ENCODE data around the gene ZEB2.

ZEB2 gene

GRCh38 chr2:144519934-144520731 lies at the start of gene ZEB2:
Gene ZEB2 (minus strand): TSS chr2:144520119. CDS start chr2:144517350, 2,769 bp downstream.
- H3K4me1 ChIP-seq (ENCODE audit: control insufficient read depth, insufficient read depth, low read length), result peaks cover 31% of the 10 kb centered on the region
- H3K4me3 ChIP-seq (ENCODE audit: low read length), result peak within 1 kb of the TSS; percentile 90
- H3K27me3 ChIP-seq (replicated peaks; ENCODE audit: control insufficient read depth, insufficient read depth, low read length), result no peaks in the 10 kb centered on the region
- H3K9ac ChIP-seq (ENCODE audit: low read length), result peak within 1 kb of the TSS; percentile 99
- H3K36me3 ChIP-seq (ENCODE audit: control insufficient read depth, insufficient read depth, low read length, severe bottlenecking), result no peaks in the 10 kb centered on the region
- no peaks in the 10 kb centered on the region for H3K9me3 ChIP-seq (ENCODE audit: control insufficient read depth, low read length)
- DNase-seq (ENCODE audit: low read depth), result peak; percentile 94

GRCh38 chr2:144567745-144568144 lies 47.8 kb upstream of the ZEB2 start:
- DNase-seq (ENCODE audit: low read depth), result no peak
- H3K9me3 ChIP-seq (ENCODE audit: control insufficient read depth, low read length), result no peaks in the 10 kb centered on the region
- no peak overlapping the region for H3K4me3 ChIP-seq (ENCODE audit: low read length)
- H3K27me3 ChIP-seq (replicated peaks; ENCODE audit: control insufficient read depth, insufficient read depth, low read length), result no peaks in the 10 kb centered on the region
- no peaks in the 10 kb centered on the region for H3K4me1 ChIP-seq (ENCODE audit: control insufficient read depth, insufficient read depth, low read length)
- no peaks in the 10 kb centered on the region for H3K36me3 ChIP-seq (ENCODE audit: control insufficient read depth, insufficient read depth, low read length, severe bottlenecking)
- no peak overlapping the region for H3K9ac ChIP-seq (ENCODE audit: low read length)

GRCh38 chr2:144566448-144566847 lies 46.5 kb upstream of the ZEB2 start:
- Histone ChIP-seq H3K9ac (ENCODE audit: low read length) (no peak overlapping the region), H3K4me3 (ENCODE audit: low read length) (no peak overlapping the region), H3K36me3 (ENCODE audit: control insufficient read depth, insufficient read depth, low read length, severe bottlenecking) (no peaks in the 10 kb centered on the region), H3K9me3 (ENCODE audit: control insufficient read depth, low read length) (no peaks in the 10 kb centered on the region), H3K27me3 (replicated peaks; ENCODE audit: control insufficient read depth, insufficient read depth, low read length) (no peaks in the 10 kb centered on the region), H3K4me1 (ENCODE audit: control insufficient read depth, insufficient read depth, low read length) (no peaks in the 10 kb centered on the region)
- DNase-seq (ENCODE audit: low read depth), result no peak

GRCh38 chr2:144560251-144560650 lies 40.3 kb upstream of the ZEB2 start:
- Histone ChIP-seq H3K27me3 (replicated peaks; ENCODE audit: control insufficient read depth, insufficient read depth, low read length) (no peaks in the 10 kb centered on the region), H3K9me3 (ENCODE audit: control insufficient read depth, low read length) (no peaks in the 10 kb centered on the region), H3K4me3 (ENCODE audit: low read length) (no peak overlapping the region), H3K4me1 (ENCODE audit: control insufficient read depth, insufficient read depth, low read length) (no peaks in the 10 kb centered on the region), H3K9ac (ENCODE audit: low read length) (no peak overlapping the region), H3K36me3 (ENCODE audit: control insufficient read depth, insufficient read depth, low read length, severe bottlenecking) (no peaks in the 10 kb centered on the region)
- no peak for DNase-seq (ENCODE audit: low read depth)

GRCh38 chr2:144559681-144560080 lies 39.8 kb upstream of the ZEB2 start:
- no peaks in the 10 kb centered on the region for H3K9me3 ChIP-seq (ENCODE audit: control insufficient read depth, low read length)
- H3K27me3 ChIP-seq (replicated peaks; ENCODE audit: control insufficient read depth, insufficient read depth, low read length), result no peaks in the 10 kb centered on the region
- no peaks in the 10 kb centered on the region for H3K36me3 ChIP-seq (ENCODE audit: control insufficient read depth, insufficient read depth, low read length, severe bottlenecking)
- no peak overlapping the region for H3K4me3 ChIP-seq (ENCODE audit: low read length)
- H3K9ac ChIP-seq (ENCODE audit: low read length), result no peak overlapping the region
- H3K4me1 ChIP-seq (ENCODE audit: control insufficient read depth, insufficient read depth, low read length), result no peaks in the 10 kb centered on the region
- no peak for DNase-seq (ENCODE audit: low read depth)

- no peak for DNase-seq (ENCODE audit: low read depth)
- Histone ChIP-seq H3K9ac (ENCODE audit: low read length) (no peak overlapping the region), H3K4me3 (ENCODE audit: low read length) (no peak overlapping the region), H3K27me3 (replicated peaks; ENCODE audit: control insufficient read depth, insufficient read depth, low read length) (no peaks in the 10 kb centered on the region), H3K4me1 (ENCODE audit: control insufficient read depth, insufficient read depth, low read length) (peaks cover 2% of the 10 kb centered on the region), H3K36me3 (ENCODE audit: control insufficient read depth, insufficient read depth, low read length, severe bottlenecking) (no peaks in the 10 kb centered on the region), H3K9me3 (ENCODE audit: control insufficient read depth, low read length) (no peaks in the 10 kb centered on the region)
Measured at GRCh38 chr2:144559242-144559641, 39.3 kb upstream of the ZEB2 start.

- Histone ChIP-seq H3K4me1 (ENCODE audit: control insufficient read depth, insufficient read depth, low read length) (peaks cover 11% of the 10 kb centered on the region), H3K27me3 (replicated peaks; ENCODE audit: control insufficient read depth, insufficient read depth, low read length) (no peaks in the 10 kb centered on the region), H3K4me3 (ENCODE audit: low read length) (no peak overlapping the region), H3K9ac (ENCODE audit: low read length) (no peak overlapping the region), H3K9me3 (ENCODE audit: control insufficient read depth, low read length) (no peaks in the 10 kb centered on the region), H3K36me3 (ENCODE audit: control insufficient read depth, insufficient read depth, low read length, severe bottlenecking) (no peaks in the 10 kb centered on the region)
- no peak for DNase-seq (ENCODE audit: low read depth)
Measured at GRCh38 chr2:144554492-144555210, 34.7 kb upstream of the ZEB2 start.

GRCh38 chr2:144553379-144553778 lies 33.5 kb upstream of the ZEB2 start:
- Histone ChIP-seq H3K27me3 (replicated peaks; ENCODE audit: control insufficient read depth, insufficient read depth, low read length) (no peaks in the 10 kb centered on the region), H3K4me1 (ENCODE audit: control insufficient read depth, insufficient read depth, low read length) (peaks cover 11% of the 10 kb centered on the region), H3K4me3 (ENCODE audit: low read length) (no peak overlapping the region), H3K9ac (ENCODE audit: low read length) (no peak overlapping the region), H3K9me3 (ENCODE audit: control insufficient read depth, low read length) (no peaks in the 10 kb centered on the region), H3K36me3 (ENCODE audit: control insufficient read depth, insufficient read depth, low read length, severe bottlenecking) (no peaks in the 10 kb centered on the region)
- peak; percentile 93 for DNase-seq (ENCODE audit: low read depth)

GRCh38 chr2:144552821-144553220 lies 32.9 kb upstream of the ZEB2 start:
- Histone ChIP-seq H3K36me3 (ENCODE audit: control insufficient read depth, insufficient read depth, low read length, severe bottlenecking) (no peaks in the 10 kb centered on the region), H3K9me3 (ENCODE audit: control insufficient read depth, low read length) (no peaks in the 10 kb centered on the region), H3K4me3 (ENCODE audit: low read length) (no peak overlapping the region), H3K4me1 (ENCODE audit: control insufficient read depth, insufficient read depth, low read length) (peaks cover 15% of the 10 kb centered on the region), H3K27me3 (replicated peaks; ENCODE audit: control insufficient read depth, insufficient read depth, low read length) (no peaks in the 10 kb centered on the region), H3K9ac (ENCODE audit: low read length) (no peak overlapping the region)
- no peak for DNase-seq (ENCODE audit: low read depth)

GRCh38 chr2:144550911-144551310 lies 31.0 kb upstream of the ZEB2 start:
- H3K4me1 ChIP-seq (ENCODE audit: control insufficient read depth, insufficient read depth, low read length), result peaks cover 24% of the 10 kb centered on the region
- no peak for DNase-seq (ENCODE audit: low read depth)
- H3K36me3 ChIP-seq (ENCODE audit: control insufficient read depth, insufficient read depth, low read length, severe bottlenecking), result no peaks in the 10 kb centered on the region
- H3K4me3 ChIP-seq (ENCODE audit: low read length), result no peak overlapping the region
- no peaks in the 10 kb centered on the region for H3K27me3 ChIP-seq (replicated peaks; ENCODE audit: control insufficient read depth, insufficient read depth, low read length)
- no peaks in the 10 kb centered on the region for H3K9me3 ChIP-seq (ENCODE audit: control insufficient read depth, low read length)
- no peak overlapping the region for H3K9ac ChIP-seq (ENCODE audit: low read length)

GRCh38 chr2:144550084-144550483 lies 30.2 kb upstream of the ZEB2 start:
- no peaks in the 10 kb centered on the region for H3K9me3 ChIP-seq (ENCODE audit: control insufficient read depth, low read length)
- H3K4me3 ChIP-seq (ENCODE audit: low read length), result no peak overlapping the region
- no peak overlapping the region for H3K9ac ChIP-seq (ENCODE audit: low read length)
- H3K36me3 ChIP-seq (ENCODE audit: control insufficient read depth, insufficient read depth, low read length, severe bottlenecking), result no peaks in the 10 kb centered on the region
- H3K4me1 ChIP-seq (ENCODE audit: control insufficient read depth, insufficient read depth, low read length), result peaks cover 24% of the 10 kb centered on the region
- DNase-seq (ENCODE audit: low read depth), result no peak
- H3K27me3 ChIP-seq (replicated peaks; ENCODE audit: control insufficient read depth, insufficient read depth, low read length), result no peaks in the 10 kb centered on the region

Measured in adipocyte (in vitro differentiated cells).